PC-9 (cell line): ENCODE data around the gene TTC7B. TPM values are rescaled to one million over a fixed set of nuclear protein-coding genes. Genes with fewer than 3 reads are reported as not detected.
A peak's percentile ranks its signal among the peaks of the same experiment; 100 is the strongest.

Source experiments
- BruUV-seq: library from RNA; stranded (reverse); fragments of 400-500 nt; replicated peaks from 2 replicates; lab custom pipeline; 2021; lab: Mats Ljungman, UMichigan
- CTCF ChIA-PET: fragments of 300-600 bp; sonication (Branson Sonifier 250); formaldehyde crosslinking; loops from one replicate; lab custom pipeline; 2022; ENCODE audit warnings: antibody characterized with exemption; lab: Charles Lee
- POLR2A ChIA-PET: fragments of 300-600 bp; sonication (Branson Sonifier 250); formaldehyde crosslinking; loops from one replicate; lab custom pipeline; 2022; ENCODE audit warnings: antibody characterized with exemption; ENCODE audit not compliant: unreplicated experiment; lab: Charles Lee
- DNase-seq, 2 experiments: peaks; one replicate each; pipeline versions ENCODE4 v3.0.0 to v3.0.0-alpha.2; 2015 to 2022; ENCODE audit warnings: mixed read lengths in 1 of 2
- H2AFZ ChIP-seq: fragments of 200-600 bp; sonication (generic); 2 replicates; pipeline ENCODE4 v1.8.1; 2017; ENCODE audit warnings: antibody characterized with exemption
- H3F3A ChIP-seq: fragments of 200-600 bp; sonication (generic); 2 replicates; pipeline ENCODE4 v1.8.1; 2017; ENCODE audit warnings: antibody characterized with exemption, mild to moderate bottlenecking, low read depth; ENCODE audit not compliant: insufficient read depth
- H3K27ac ChIP-seq: fragments of 200-600 bp; sonication (generic); 2 replicates; pipeline ENCODE4 v1.6.1; 2016; ENCODE audit warnings: mixed run types
- H3K27me3 ChIP-seq: fragments of 200-600 bp; sonication (generic); 2 replicates; pipeline ENCODE4 v1.6.1; 2016; ENCODE audit warnings: low read depth, mixed run types; ENCODE audit not compliant: insufficient read depth
- H3K36me3 ChIP-seq: fragments of 200-600 bp; sonication (generic); 2 replicates; pipeline ENCODE4 v1.6.1; 2016; ENCODE audit warnings: low read depth, mixed run types
- H3K4me1 ChIP-seq: fragments of 200-600 bp; sonication (generic); replicated peaks from 2 replicates; pipeline ENCODE4 v1.6.1; 2016; ENCODE audit warnings: mixed run types; ENCODE audit not compliant: insufficient read depth
- H3K4me2 ChIP-seq: fragments of 200-600 bp; sonication (generic); 2 replicates; pipeline ENCODE4 v1.6.1; 2017; ENCODE audit warnings: mixed run types
- H3K4me3 ChIP-seq: fragments of 200-600 bp; sonication (generic); 2 replicates; pipeline ENCODE4 v1.6.1; 2016; ENCODE audit warnings: mixed run types
- H3K79me2 ChIP-seq: fragments of 200-600 bp; sonication (generic); 2 replicates; pipeline ENCODE4 v1.6.1; 2017; ENCODE audit warnings: low read depth, mixed run types
- H3K9me2 ChIP-seq: fragments of 200-600 bp; sonication (generic); 2 replicates; pipeline ENCODE4 v1.8.1; 2017; ENCODE audit warnings: mild to moderate bottlenecking; ENCODE audit not compliant: insufficient read depth
- H3K9me3 ChIP-seq: fragments of 200-600 bp; sonication (generic); 2 replicates; pipeline ENCODE4 v1.8.1; 2016; ENCODE audit warnings: low read depth; ENCODE audit not compliant: insufficient read depth
- H4K20me1 ChIP-seq: fragments of 200-600 bp; sonication (generic); 2 replicates; pipeline ENCODE4 v1.8.1; 2017; ENCODE audit not compliant: insufficient read depth
- EZH2 ChIP-seq: fragments of 200-600 bp; sonication (generic); IDR thresholded peaks from 2 replicates; pipeline ENCODE4 v1.8.0; 2017; ENCODE audit warnings: antibody characterized with exemption, low read depth
- intact Hi-C: fragments of 100-400 bp; cut with micrococcal nuclease; formaldehyde crosslinking; loops from one replicate; pipeline ENCODE4 v1.10.0; 2022; ENCODE audit not compliant: unreplicated experiment
- total RNA-seq: library from RNA; stranded (reverse); gene quantifications from 2 replicates; pipeline ENCODE4 v1.2.3, GENCODE V29; 2021
- TF ChIP-seq, protein P1 (sequence below): fragments of 200-600 bp; sonication (generic); conservative IDR thresholded peaks from 2 replicates; pipeline ENCODE4 v1.6.1; 2017; ENCODE audit warnings: mixed run types, antibody characterized with exemption, mild to moderate bottlenecking, moderate library complexity

TTC7B gene
- total RNA-seq, 1 experiment from 2014 or later = 6.8 TPM

DNA sequence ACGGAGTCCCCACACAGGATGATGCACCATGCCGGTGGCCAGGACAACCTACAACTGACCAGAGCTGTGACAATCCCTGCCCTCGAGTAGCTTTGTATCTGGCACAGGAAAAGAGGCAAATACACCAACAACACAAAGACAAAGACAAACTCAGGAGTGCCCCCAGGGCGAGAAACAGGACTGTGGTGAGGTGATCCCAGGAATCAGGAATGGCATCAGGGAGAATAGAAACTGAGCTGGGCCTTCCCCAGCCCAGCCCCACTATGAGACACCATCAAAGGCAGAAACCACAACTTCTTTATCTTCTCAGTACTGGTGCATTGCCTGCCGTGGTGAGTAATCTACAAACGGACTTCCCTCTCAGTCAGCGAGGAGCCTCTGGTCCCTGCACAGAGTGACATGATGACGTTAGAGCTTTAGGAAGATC, 157.7 kb downstream of the TTC7B start:
- Histone ChIP-seq H3K27ac (no peak overlapping the region), H3K9me3 (no peaks in the 10 kb centered on the region), H4K20me1 (no peaks in the 10 kb centered on the region), H3K27me3 (no peaks in the 10 kb centered on the region), H3K79me2 (no peaks in the 10 kb centered on the region), H3K9me2 (no peaks in the 10 kb centered on the region), H3K36me3 (no peaks in the 10 kb centered on the region), H3F3A (no peaks in the 10 kb centered on the region), H3K4me1 (no peaks in the 10 kb centered on the region), H3K4me3 (no peak overlapping the region), H2AFZ (no peak overlapping the region), H3K4me2 (no peak overlapping the region)
- ChIA-PET POLR2A (no interaction called here), CTCF (no interaction called here)
- DNase-seq = peak; percentile 15 to 42
- BruUV-seq = no TSS peak
- intact Hi-C loops = no loop called here
- TF ChIP-seq, protein P1, sequence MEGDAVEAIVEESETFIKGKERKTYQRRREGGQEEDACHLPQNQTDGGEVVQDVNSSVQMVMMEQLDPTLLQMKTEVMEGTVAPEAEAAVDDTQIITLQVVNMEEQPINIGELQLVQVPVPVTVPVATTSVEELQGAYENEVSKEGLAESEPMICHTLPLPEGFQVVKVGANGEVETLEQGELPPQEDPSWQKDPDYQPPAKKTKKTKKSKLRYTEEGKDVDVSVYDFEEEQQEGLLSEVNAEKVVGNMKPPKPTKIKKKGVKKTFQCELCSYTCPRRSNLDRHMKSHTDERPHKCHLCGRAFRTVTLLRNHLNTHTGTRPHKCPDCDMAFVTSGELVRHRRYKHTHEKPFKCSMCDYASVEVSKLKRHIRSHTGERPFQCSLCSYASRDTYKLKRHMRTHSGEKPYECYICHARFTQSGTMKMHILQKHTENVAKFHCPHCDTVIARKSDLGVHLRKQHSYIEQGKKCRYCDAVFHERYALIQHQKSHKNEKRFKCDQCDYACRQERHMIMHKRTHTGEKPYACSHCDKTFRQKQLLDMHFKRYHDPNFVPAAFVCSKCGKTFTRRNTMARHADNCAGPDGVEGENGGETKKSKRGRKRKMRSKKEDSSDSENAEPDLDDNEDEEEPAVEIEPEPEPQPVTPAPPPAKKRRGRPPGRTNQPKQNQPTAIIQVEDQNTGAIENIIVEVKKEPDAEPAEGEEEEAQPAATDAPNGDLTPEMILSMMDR = no peak
- TF ChIP-seq EZH2 = no peak

GRCh38 chr14:90656973-90657372, 159.3 kb downstream of the TTC7B start:
- no TSS peak for BruUV-seq
- Histone ChIP-seq H3K9me3 (no peaks in the 10 kb centered on the region), H3K4me3 (no peak overlapping the region), H3K4me2 (no peak overlapping the region), H3K36me3 (no peaks in the 10 kb centered on the region), H3K4me1 (no peaks in the 10 kb centered on the region), H3K79me2 (no peaks in the 10 kb centered on the region), H3K27me3 (no peaks in the 10 kb centered on the region), H3K9me2 (no peaks in the 10 kb centered on the region), H2AFZ (no peak overlapping the region), H3K27ac (no peak overlapping the region), H4K20me1 (no peaks in the 10 kb centered on the region), H3F3A (no peaks in the 10 kb centered on the region)
- ChIA-PET CTCF (no interaction called here), POLR2A (no interaction called here)
- no peak for TF ChIP-seq EZH2
- TF ChIP-seq, protein P1 = no peak
- intact Hi-C loops = no loop called here
- no peak for DNase-seq

- H3K36me3 ChIP-seq = no peaks in the 10 kb centered on the region
- intact Hi-C loops = no loop called here
- H3K4me3 ChIP-seq = no peak overlapping the region
- H3F3A ChIP-seq = no peaks in the 10 kb centered on the region
- no peaks in the 10 kb centered on the region for H3K9me3 ChIP-seq
- H3K27ac ChIP-seq = no peak overlapping the region
- H3K79me2 ChIP-seq = no peaks in the 10 kb centered on the region
- H3K27me3 ChIP-seq = no peaks in the 10 kb centered on the region
- no peak overlapping the region for H2AFZ ChIP-seq
- no peaks in the 10 kb centered on the region for H3K4me1 ChIP-seq
- no peak for DNase-seq
- no peak for TF ChIP-seq EZH2
- TF ChIP-seq, protein P1 = no peak
- ChIA-PET POLR2A (interaction anchor here (0.6 kb wide), 1 partner anchor 31 kb away, joined by 8 read pairs; no protein-coding TSS in a partner anchor), CTCF (interaction anchor here (0.6 kb wide), 1 partner anchor 45 kb away, joined by 3 read pairs; no protein-coding TSS in a partner anchor)
- BruUV-seq = no TSS peak
- no peaks in the 10 kb centered on the region for H3K9me2 ChIP-seq
- H4K20me1 ChIP-seq = no peaks in the 10 kb centered on the region
- no peak overlapping the region for H3K4me2 ChIP-seq
Measured at GRCh38 chr14:90655829-90656228, 160.4 kb downstream of the TTC7B start.
